Ishikawa (cell line): ENCODE measurements around the gene DNAAF8.

Source experiments
- CEBPB ChIP-seq: IDR thresholded peaks from 2 replicates; pipeline ENCODE4 v1.6.1; 2012
- CREB1 ChIP-seq: IDR thresholded peaks from 2 replicates; pipeline ENCODE4 v1.6.1; 2012; ENCODE audit warnings: low read depth
- EGR1 ChIP-seq: IDR thresholded peaks from 2 replicates; pipeline ENCODE4 v1.6.1; 2012
- EP300 ChIP-seq: IDR thresholded peaks from 2 replicates; pipeline ENCODE4 v1.6.1; 2012; ENCODE audit warnings: borderline replicate concordance
- FOXM1 ChIP-seq: IDR thresholded peaks from 2 replicates; pipeline ENCODE4 v1.6.1; 2012; ENCODE audit warnings: low read depth, borderline replicate concordance
- MAX ChIP-seq: IDR thresholded peaks from 2 replicates; pipeline ENCODE4 v1.6.1; 2012
- NFIC ChIP-seq: IDR thresholded peaks from 2 replicates; pipeline ENCODE4 v1.6.1; 2012
- RAD21 ChIP-seq: IDR thresholded peaks from 2 replicates; pipeline ENCODE4 v1.6.1; 2012; ENCODE audit warnings: low read depth
- REST ChIP-seq: IDR thresholded peaks from 2 replicates; pipeline ENCODE4 v1.6.1; 2012; ENCODE audit warnings: low read depth, mild to moderate bottlenecking
- TAF1 ChIP-seq: IDR thresholded peaks from 2 replicates; pipeline ENCODE4 v1.6.1; 2012; ENCODE audit warnings: low read depth, mild to moderate bottlenecking
- TCF12 ChIP-seq: IDR thresholded peaks from 2 replicates; pipeline ENCODE4 v1.6.1; 2012; ENCODE audit warnings: low read depth
- TEAD4 ChIP-seq: IDR thresholded peaks from 2 replicates; pipeline ENCODE4 v1.6.1; 2012
- USF1 ChIP-seq: IDR thresholded peaks from 2 replicates; pipeline ENCODE4 v1.6.1; 2012
- YY1 ChIP-seq: IDR thresholded peaks from 2 replicates; pipeline ENCODE4 v1.6.1; 2012; ENCODE audit warnings: low read depth
- ZBTB7A ChIP-seq: IDR thresholded peaks from 2 replicates; pipeline ENCODE4 v1.6.1; 2012; ENCODE audit warnings: low read depth

The DNAAF8 gene

GRCh38 chr16:4726616-4727015 is 7.7 kb upstream of the DNAAF8 start:
- TF ChIP-seq TAF1 (no peak), REST (no peak), YY1 (no peak), EGR1 (no peak), NFIC (no peak), RAD21 (no peak), MAX (no peak), ZBTB7A (no peak), USF1 (no peak), CREB1 (no peak), CEBPB (no peak), TCF12 (no peak), FOXM1 (no peak), EP300 (no peak), TEAD4 (no peak)

- TF ChIP-seq TAF1: no peak
- no peak for TF ChIP-seq ZBTB7A
- no peak for TF ChIP-seq EGR1
- no peak for TF ChIP-seq NFIC
- no peak for TF ChIP-seq TCF12
- no peak for TF ChIP-seq EP300
- no peak for TF ChIP-seq CEBPB
- no peak for TF ChIP-seq FOXM1
- no peak for TF ChIP-seq CREB1
- TF ChIP-seq RAD21: no peak
- no peak for TF ChIP-seq TEAD4
- TF ChIP-seq USF1: no peak
- TF ChIP-seq MAX: no peak
- TF ChIP-seq REST: no peak
- TF ChIP-seq YY1: no peak
These were observed 5.7 kb upstream of the DNAAF8 start for GRCh38 chr16:4728676-4729075.

GRCh38 chr16:4729876-4730275 is 4.5 kb upstream of the DNAAF8 start:
- TF ChIP-seq EP300: no peak
- no peak for TF ChIP-seq TCF12
- TF ChIP-seq RAD21: no peak
- TF ChIP-seq REST: no peak
- no peak for TF ChIP-seq EGR1
- TF ChIP-seq ZBTB7A: no peak
- no peak for TF ChIP-seq FOXM1
- no peak for TF ChIP-seq NFIC
- TF ChIP-seq MAX: no peak
- no peak for TF ChIP-seq TAF1
- no peak for TF ChIP-seq CEBPB
- TF ChIP-seq CREB1: no peak
- TF ChIP-seq USF1: no peak
- no peak for TF ChIP-seq YY1
- no peak for TF ChIP-seq TEAD4

- TF ChIP-seq NFIC: no peak
These were observed 1.1 kb upstream of the DNAAF8 start for GRCh38 chr16:4733211-4733742.
